H1 (cell line): ENCODE data around the gene GATA5. TPM values are rescaled to one million over a fixed set of nuclear protein-coding genes. Genes with fewer than 3 reads are reported as not detected.

ENCODE experiments used
- CHD7 ChIP-seq: fragments of 300-600 bp; sonication (generic); IDR thresholded peaks from 2 replicates; pipeline ENCODE4 v1.7.1; 2012; ENCODE audit warnings: low read length, moderate library complexity, mild to moderate bottlenecking, inconsistent platforms; ENCODE audit not compliant: insufficient replicate concordance
- polyA plus RNA-seq, 7 experiments: library from polyadenylated mRNA; depleted of rRNA in 3 of 7; stranded (reverse) in 5 of 7; unstranded in 2 of 7; fragments of >200 nt in 5 of 7; fragments of 200-250 nt in 2 of 7; gene quantifications; 1 replicate in 5 of 7; 2 replicates in 1 of 7; 4 replicates in 1 of 7; pipeline versions ENCODE4 v1.2.1 to v1.2.3, GENCODE V29; 2011 to 2013; ENCODE audit warnings: missing spikeins in 2 of 7, mixed read lengths in 2 of 7
- total RNA-seq: library from RNA; stranded (reverse); fragmentation: NEBNext Ultra II Directional; extraction: Animal tissue kit (Norgen Biotek cat#: 25700); gene quantifications from 2 replicates; pipeline ENCODE4 v1.2.1, GENCODE V29; 2021
- TF ChIP-seq, protein P1 (sequence below): IDR thresholded peaks from 2 replicates; pipeline ENCODE4 v1.6.1; 2011; ENCODE audit warnings: low read length, improper control_type of control experiment

Gene GATA5
- total and polyA plus RNA-seq, 2 of the 8 experiments (the other 6 are each of a cell fraction or from before 2014, with no cell fraction given) = 0.08 to 0.11 TPM

GRCh38 chr20:62470459-62470858 lies 5.3 kb downstream of the GATA5 start (continued):
- no peak for TF ChIP-seq CHD7
- TF ChIP-seq, protein P1, sequence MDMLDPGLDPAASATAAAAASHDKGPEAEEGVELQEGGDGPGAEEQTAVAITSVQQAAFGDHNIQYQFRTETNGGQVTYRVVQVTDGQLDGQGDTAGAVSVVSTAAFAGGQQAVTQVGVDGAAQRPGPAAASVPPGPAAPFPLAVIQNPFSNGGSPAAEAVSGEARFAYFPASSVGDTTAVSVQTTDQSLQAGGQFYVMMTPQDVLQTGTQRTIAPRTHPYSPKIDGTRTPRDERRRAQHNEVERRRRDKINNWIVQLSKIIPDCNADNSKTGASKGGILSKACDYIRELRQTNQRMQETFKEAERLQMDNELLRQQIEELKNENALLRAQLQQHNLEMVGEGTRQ = no peak
